Head of caudate nucleus (tissue), 42 donors: ENCODE measurements around the gene ZNRF3.
"Not testable (repeated sequence)": the region's sequence is repeated elsewhere in the genome, so short reads cannot be mapped to it uniquely, and the experiment has no call there.

Experiments
- DNase-seq, 42 donors: peaks; one replicate each; pipeline versions ENCODE4 v3.0.0 to v3.0.0-alpha.2; 2020 to 2021; ENCODE audit warnings: mixed read lengths in 7 of 42
- intact Hi-C: fragments of 100-400 bp; cut with DNase I; formaldehyde crosslinking; loops from one replicate; pipeline ENCODE4 v1.15.0; 2022

ZNRF3 gene

GRCh38 chr22:28882878-28883656, at the start of gene ZNRF3:
TSS of gene ZNRF3 (plus strand) at chr22:28883572. CDS start at chr22:28883767, 195 bp downstream.
- DNase-seq: peak; percentile 88 to 100 (median 97)
- intact Hi-C loops: no loop called here

- no peak for DNase-seq
- intact Hi-C loops: loop anchor here (10.0 kb wide), 1 partner anchor 791 kb away; no protein-coding TSS in a partner anchor
Observed at GRCh38 chr22:28835630-28836189, 47.7 kb upstream of the ZNRF3 start.

- no peak for DNase-seq
- intact Hi-C loops: loop anchor here (10.0 kb wide), 1 partner anchor 793 kb away; no protein-coding TSS in a partner anchor
Observed at GRCh38 chr22:28837640-28838039, 45.7 kb upstream of the ZNRF3 start.

GRCh38 chr22:28838971-28839370, 44.4 kb upstream of the ZNRF3 start:
- no peak for DNase-seq
- intact Hi-C loops: loop anchor here (10.0 kb wide), 1 partner anchor 794 kb away; no protein-coding TSS in a partner anchor

- no peak for DNase-seq
- intact Hi-C loops: no loop called here
Observed at GRCh38 chr22:28841111-28841510, 42.3 kb upstream of the ZNRF3 start.

- no peak for DNase-seq
- intact Hi-C loops: no loop called here
Observed at GRCh38 chr22:28843633-28844032, 39.7 kb upstream of the ZNRF3 start.

GRCh38 chr22:28844277-28844676, 39.1 kb upstream of the ZNRF3 start:
- DNase-seq, intact Hi-C loops: not testable (repeated sequence)

- intact Hi-C loops: no loop called here
- DNase-seq: no peak
Observed at GRCh38 chr22:28846994-28847393, 36.4 kb upstream of the ZNRF3 start.

- peak in 38 of 42 donors; percentile 5 to 85 (median 51) for DNase-seq
- intact Hi-C loops: loop anchor here (2.0 to 10.0 kb wide), 3 partner anchors 59 to 299 kb away; no protein-coding TSS in a partner anchor
Observed at GRCh38 chr22:28855355-28856094, 27.8 kb upstream of the ZNRF3 start.

- DNase-seq: no peak
- intact Hi-C loops: loop anchor here (2.0 to 10.0 kb wide), 3 partner anchors 59 to 299 kb away; no protein-coding TSS in a partner anchor
Observed at GRCh38 chr22:28856095-28856455, 27.3 kb upstream of the ZNRF3 start.

- intact Hi-C loops: loop anchor here (2.0 to 10.0 kb wide), 3 partner anchors 58 to 298 kb away; no protein-coding TSS in a partner anchor
- DNase-seq: no peak
Observed at GRCh38 chr22:28857288-28857687, 26.1 kb upstream of the ZNRF3 start.

- DNase-seq: no peak
Observed at GRCh38 chr22:28864878-28865596, 18.3 kb upstream of the ZNRF3 start.

GRCh38 chr22:28867191-28867590, 16.2 kb upstream of the ZNRF3 start:
- intact Hi-C loops: no loop called here
- DNase-seq: no peak

More at GRCh38 chr22:28864878-28865596, 18.3 kb upstream of the ZNRF3 start:
- intact Hi-C loops: no loop called here

- intact Hi-C loops: not testable (repeated sequence)
Observed at GRCh38 chr22:28868389-28868788, 15.0 kb upstream of the ZNRF3 start.

GRCh38 chr22:28869736-28870135, 13.6 kb upstream of the ZNRF3 start:
- DNase-seq: no peak
- intact Hi-C loops: no loop called here

More at GRCh38 chr22:28868389-28868788, 15.0 kb upstream of the ZNRF3 start:
- peak in 1 of 42 donors; percentile 7 for DNase-seq

GRCh38 chr22:28873183-28873963, 10.0 kb upstream of the ZNRF3 start:
- intact Hi-C loops: no loop called here
- peak in 1 of 42 donors; percentile 38 for DNase-seq

GRCh38 chr22:28874061-28874460, 9.3 kb upstream of the ZNRF3 start:
- no peak for DNase-seq
- intact Hi-C loops: no loop called here

- intact Hi-C loops: loop anchor here (5.0 kb wide), 1 partner anchor 128 kb away; no protein-coding TSS in a partner anchor
- no peak for DNase-seq
Observed at GRCh38 chr22:28874811-28875320, 8.5 kb upstream of the ZNRF3 start.
